ENCODE results near the gene GDAP2. TPM values are rescaled to one million over a fixed set of nuclear protein-coding genes. Genes with fewer than 3 reads are reported as not detected.

The GDAP2 gene
- total and polyA plus RNA-seq, 2 of the 4 experiments (the other 2 are of a cell fraction): 5.4 to 27.1 TPM

- Histone ChIP-seq H2AK9ac (replicated peaks; ENCODE audit: low read depth, low read length, poor library complexity) (no peak overlapping the region), H2AFZ (replicated peaks; ENCODE audit: low read length, poor library complexity) (no peak overlapping the region), H4K8ac (ENCODE audit: low read depth in 2 of 2, low read length in 2 of 2) (no peak overlapping the region), H3K27me3 (ENCODE audit: control insufficient read depth, insufficient read depth, low read length) (no peaks in the 10 kb centered on the region), H3K4me1 (ENCODE audit: control insufficient read depth, insufficient read depth, low read length) (no peaks in the 10 kb centered on the region), H3K14ac (replicated peaks; ENCODE audit: low read depth, low read length) (no peak overlapping the region), H3K18ac (ENCODE audit: low read depth, low read length) (no peak overlapping the region), H2AK5ac (ENCODE audit: low read depth, low read length) (no peak overlapping the region), H3K27ac (ENCODE audit: insufficient read depth, low read length) (no peak overlapping the region), H2BK5ac (ENCODE audit: low read depth, low read length, poor library complexity, severe bottlenecking) (no peak overlapping the region), H3K9me3 (ENCODE audit: control insufficient read depth, insufficient read depth, low read length) (no peaks in the 10 kb centered on the region), H3K9ac (ENCODE audit: low read depth, low read length) (no peak overlapping the region), H2BK15ac (ENCODE audit: low read depth, low read length) (no peak overlapping the region), H3K36me3 (ENCODE audit: control insufficient read depth, insufficient read depth, low read length) (peaks cover 28% of the 10 kb centered on the region), H3K4ac (ENCODE audit: low read depth, low read length) (no peak overlapping the region), H3K23ac (ENCODE audit: low read depth, low read length) (no peak overlapping the region), H2BK20ac (ENCODE audit: low read depth, low read length) (no peak overlapping the region), H4K91ac (ENCODE audit: insufficient read depth, low read depth, low read length) (no peak overlapping the region), H3K9me1 (ENCODE audit: insufficient read depth, low read length) (no peaks in the 10 kb centered on the region), H3K56ac (ENCODE audit: extremely low read depth, insufficient read depth, low read length) (no peak overlapping the region), H3K4me2 (ENCODE audit: low read depth, low read length) (no peak overlapping the region), H4K5ac (ENCODE audit: low read depth, low read length) (no peak overlapping the region), H4K20me1 (ENCODE audit: insufficient read depth, low read length) (no peaks in the 10 kb centered on the region), H2BK120ac (ENCODE audit: low read depth, low read length) (no peak overlapping the region), H3K79me1 (ENCODE audit: low read depth in 1 of 2, low read length in 2 of 2) (no peaks in the 10 kb centered on the region; a peak in 1 of 4 replicates), H3K4me3 (ENCODE audit: insufficient read depth, low read depth, low read length) (no peak overlapping the region)
- ChIA-PET CTCF (no interaction called here), POLR2A (ENCODE audit: unreplicated experiment) (no interaction called here)
- ATAC-seq (ENCODE audit: low read depth) (peak; percentile 51), DNase-seq (peak; percentile 69)
- intact Hi-C loops (cut with micrococcal nuclease) (no loop called here), dilution Hi-C loops (cut with HindIII; ENCODE audit: low sequenced_read_pairs, unreplicated experiment) (no loop called here), in situ Hi-C loops (cut with MboI; ENCODE audit: low sequenced_read_pairs) (no loop called here)
- BruUV-seq (replicated peaks): no TSS peak
- no CpG with 5 or more reads among the region's 2 CpGs for WGBS, 2 experiments (ENCODE audit: extremely low coverage in 2 of 2, insufficient read length in 1 of 2)
- TF ChIP-seq NFE2L2 (IDR thresholded peaks at IDR 0.05; ENCODE audit: low read depth, low read length): no peak
- no peak for TF ChIP-seq RFX5 (IDR thresholded peaks at IDR 0.05; ENCODE audit: low read depth, low read length)
- no peak for TF ChIP-seq FOS (IDR thresholded peaks at IDR 0.05; ENCODE audit: low read depth, low read length)
- TF ChIP-seq CTCF (conservative IDR thresholded peaks at IDR 0.05; ENCODE audit: low read depth, low read length): no peak
- TF ChIP-seq BHLHE40 (IDR thresholded peaks at IDR 0.05; ENCODE audit: low read depth, low read length): no peak
- TF ChIP-seq RCOR1 (IDR thresholded peaks at IDR 0.05; ENCODE audit: insufficient replicate concordance, low read length): no peak
- no peak for TF ChIP-seq ELK1 (IDR thresholded peaks at IDR 0.05; ENCODE audit: borderline replicate concordance, low read depth, low read length)
- no peak for TF ChIP-seq RAD21 (IDR thresholded peaks at IDR 0.05; ENCODE audit: low read length)
- TF ChIP-seq MAFK (IDR thresholded peaks at IDR 0.05; ENCODE audit: low read depth, low read length): no peak
- TF ChIP-seq POLR2A (IDR thresholded peaks at IDR 0.05; ENCODE audit: low read depth, low read length): no peak
- TF ChIP-seq CHD1 (IDR thresholded peaks at IDR 0.05; ENCODE audit: low read depth, low read length): no peak
- no peak for TF ChIP-seq SMC3 (IDR thresholded peaks at IDR 0.05; ENCODE audit: low read depth, low read length)
- TF ChIP-seq MAZ (IDR thresholded peaks at IDR 0.05; ENCODE audit: borderline replicate concordance, low read depth, low read length): no peak
- no peak for TF ChIP-seq USF2 (IDR thresholded peaks at IDR 0.05; ENCODE audit: low read depth, low read length)
- no peak for TF ChIP-seq CEBPB (IDR thresholded peaks at IDR 0.05; ENCODE audit: low read depth, low read length)
- no peak for TF ChIP-seq MXI1 (IDR thresholded peaks at IDR 0.05; ENCODE audit: borderline replicate concordance, low read depth, low read length)
Measured at GRCh38 chr1:117942293-117942692, 12.9 kb upstream of the GDAP2 start.
